Chondrocyte (in vitro differentiated cells): Measurements from ENCODE around the gene MILR1. TPM values are rescaled to one million over a fixed set of nuclear protein-coding genes. Genes with fewer than 3 reads are reported as not detected.

Experiments
- DNase-seq: peaks from one replicate; pipeline ENCODE4 v3.0.0; 2021; ENCODE audit warnings: mixed read lengths, low spot score
- H3K27ac Mint-ChIP-seq: one replicate; pipeline ENCODE4 v1.8.0; 2021; ENCODE audit warnings: mild to moderate bottlenecking, moderate library complexity, mixed read lengths; ENCODE audit not compliant: unreplicated experiment
- H3K27me3 Mint-ChIP-seq: 2 replicates; pipeline ENCODE4 v1.8.0; 2021; ENCODE audit warnings: low read depth, mixed read lengths
- H3K36me3 Mint-ChIP-seq: 2 replicates; pipeline ENCODE4 v1.8.0; 2021; ENCODE audit warnings: low read depth, mixed read lengths
- H3K4me1 Mint-ChIP-seq: 2 replicates; pipeline ENCODE4 v1.8.0; 2021; ENCODE audit warnings: low read depth, mild to moderate bottlenecking, mixed read lengths
- H3K4me3 Mint-ChIP-seq: one replicate; pipeline ENCODE4 v1.8.0; 2021; ENCODE audit warnings: mild to moderate bottlenecking, moderate library complexity, mixed read lengths; ENCODE audit not compliant: unreplicated experiment
- H3K9me3 Mint-ChIP-seq: 2 replicates; pipeline ENCODE4 v1.8.0; 2021; ENCODE audit warnings: low read depth, mixed read lengths
- CTCF ChIP-seq: fragments of 200-600 bp; sonication (generic); IDR thresholded peaks from 2 replicates; pipeline ENCODE4 v1.5.0; 2021; ENCODE audit warnings: antibody characterized with exemption, mild to moderate bottlenecking, moderate library complexity
- microRNA-seq: library from miRNA; unstranded; fragments of <30 nt; microRNA quantifications from one replicate; pipeline ENCODE4 v1.2.0, GENCODE V29; 2020; ENCODE audit warnings: borderline number of aligned reads
- total RNA-seq: library from RNA; stranded (reverse); gene quantifications from 3 replicates; pipeline ENCODE4 v1.2.1, GENCODE V29; 2021

Gene MILR1
- total RNA-seq, 1 donor from 2014 or later, result not detected

- Mint-ChIP-seq H3K4me3 (peak overlapping the region; percentile 100), H3K27ac (peak overlapping the region; percentile 12), H3K9me3 (no peaks in the 10 kb centered on the region), H3K36me3 (peaks cover 35% of the 10 kb centered on the region), H3K27me3 (no peaks in the 10 kb centered on the region), H3K4me1 (peaks cover 27% of the 10 kb centered on the region)
- DNase-seq, result no peak
- TF ChIP-seq CTCF, result no peak
Measured at GRCh38 chr17:64508683-64509082, 59.8 kb downstream of the MILR1 start.

GRCh38 chr17:64509179-64509578, 60.3 kb downstream of the MILR1 start:
- no peak for DNase-seq
- H3K27ac Mint-ChIP-seq, result no peak overlapping the region
- no peaks in the 10 kb centered on the region for H3K27me3 Mint-ChIP-seq
- peaks cover 22% of the 10 kb centered on the region for H3K4me1 Mint-ChIP-seq
- peaks cover 32% of the 10 kb centered on the region for H3K36me3 Mint-ChIP-seq
- peak overlapping the region; percentile 36 for H3K4me3 Mint-ChIP-seq
- H3K9me3 Mint-ChIP-seq, result no peaks in the 10 kb centered on the region
- TF ChIP-seq CTCF, result no peak

GRCh38 chr17:64515419-64515818, 66.5 kb downstream of the MILR1 start:
- H3K4me3 Mint-ChIP-seq, result no peak overlapping the region
- no peak overlapping the region for H3K27ac Mint-ChIP-seq
- TF ChIP-seq CTCF, result no peak
- peaks cover 35% of the 10 kb centered on the region for H3K36me3 Mint-ChIP-seq
- no peak for DNase-seq
- H3K27me3 Mint-ChIP-seq, result no peaks in the 10 kb centered on the region
- no peaks in the 10 kb centered on the region for H3K9me3 Mint-ChIP-seq
- H3K4me1 Mint-ChIP-seq, result peaks cover 2% of the 10 kb centered on the region

- DNase-seq, result no peak
- H3K27ac Mint-ChIP-seq, result no peak overlapping the region
- H3K9me3 Mint-ChIP-seq, result no peaks in the 10 kb centered on the region
- H3K36me3 Mint-ChIP-seq, result peaks cover 33% of the 10 kb centered on the region
- peaks cover 2% of the 10 kb centered on the region for H3K4me1 Mint-ChIP-seq
- TF ChIP-seq CTCF, result no peak
- H3K4me3 Mint-ChIP-seq, result no peak overlapping the region
- no peaks in the 10 kb centered on the region for H3K27me3 Mint-ChIP-seq
Measured at GRCh38 chr17:64515829-64516228, 66.9 kb downstream of the MILR1 start.

Small RNA genes lying within 50 kb of the gene (microRNA-seq; reads per million reads assigned to microRNA genes)
- gene MIR1273E, result not detected
- 3.9 reads per million for gene MIR3064
- gene MIR5047, result not detected

Other genes with a start within 250 kb of the MILR1 start
- gene TEX2, start 185.9 kb upstream of the MILR1 start, total RNA-seq, result 45.3 to 119 TPM (median 47.3 TPM) in 3 replicates
- 0.15 to 0.34 TPM in 2 of 3 replicates, not detected in the other for gene PECAM1, start 58.3 kb upstream of the MILR1 start, total RNA-seq
- 10.3 to 13.1 TPM (median 11.7 TPM) in 3 replicates for gene POLG2, start 47.9 kb downstream of the MILR1 start, total RNA-seq
- gene DDX5, start 57.2 kb downstream of the MILR1 start, total RNA-seq, result 582 to 747 TPM (median 611 TPM) in 3 replicates
- 29.2 to 34.0 TPM (median 29.6 TPM) in 3 replicates for gene CEP95, start 57.9 kb downstream of the MILR1 start, total RNA-seq
- gene SMURF2, start 213.2 kb downstream of the MILR1 start, total RNA-seq, result 33.4 to 41.0 TPM (median 36.2 TPM) in 3 replicates